Measurements from ENCODE around the gene HMGB1.

- TF ChIP-seq JUND (IDR thresholded peaks at IDR 0.05) (no peak), ATF3 (IDR thresholded peaks at IDR 0.05) (no peak), FOXA2 (IDR thresholded peaks at IDR 0.05) (no peak), EGR1 (IDR thresholded peaks at IDR 0.05; ENCODE audit: low read depth in 2 of 2) (no peak), HNF4A (conservative IDR thresholded peaks at IDR 0.05) (no peak), FOXA1 (IDR thresholded peaks at IDR 0.05) (no peak), RAD21 (IDR thresholded peaks at IDR 0.05) (no peak)
- TF ChIP-seq, protein P1, sequence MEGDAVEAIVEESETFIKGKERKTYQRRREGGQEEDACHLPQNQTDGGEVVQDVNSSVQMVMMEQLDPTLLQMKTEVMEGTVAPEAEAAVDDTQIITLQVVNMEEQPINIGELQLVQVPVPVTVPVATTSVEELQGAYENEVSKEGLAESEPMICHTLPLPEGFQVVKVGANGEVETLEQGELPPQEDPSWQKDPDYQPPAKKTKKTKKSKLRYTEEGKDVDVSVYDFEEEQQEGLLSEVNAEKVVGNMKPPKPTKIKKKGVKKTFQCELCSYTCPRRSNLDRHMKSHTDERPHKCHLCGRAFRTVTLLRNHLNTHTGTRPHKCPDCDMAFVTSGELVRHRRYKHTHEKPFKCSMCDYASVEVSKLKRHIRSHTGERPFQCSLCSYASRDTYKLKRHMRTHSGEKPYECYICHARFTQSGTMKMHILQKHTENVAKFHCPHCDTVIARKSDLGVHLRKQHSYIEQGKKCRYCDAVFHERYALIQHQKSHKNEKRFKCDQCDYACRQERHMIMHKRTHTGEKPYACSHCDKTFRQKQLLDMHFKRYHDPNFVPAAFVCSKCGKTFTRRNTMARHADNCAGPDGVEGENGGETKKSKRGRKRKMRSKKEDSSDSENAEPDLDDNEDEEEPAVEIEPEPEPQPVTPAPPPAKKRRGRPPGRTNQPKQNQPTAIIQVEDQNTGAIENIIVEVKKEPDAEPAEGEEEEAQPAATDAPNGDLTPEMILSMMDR (IDR thresholded peaks at IDR 0.05; ENCODE audit: low read depth, low read length, missing input control) = no peak
- TF ChIP-seq, protein P2, sequence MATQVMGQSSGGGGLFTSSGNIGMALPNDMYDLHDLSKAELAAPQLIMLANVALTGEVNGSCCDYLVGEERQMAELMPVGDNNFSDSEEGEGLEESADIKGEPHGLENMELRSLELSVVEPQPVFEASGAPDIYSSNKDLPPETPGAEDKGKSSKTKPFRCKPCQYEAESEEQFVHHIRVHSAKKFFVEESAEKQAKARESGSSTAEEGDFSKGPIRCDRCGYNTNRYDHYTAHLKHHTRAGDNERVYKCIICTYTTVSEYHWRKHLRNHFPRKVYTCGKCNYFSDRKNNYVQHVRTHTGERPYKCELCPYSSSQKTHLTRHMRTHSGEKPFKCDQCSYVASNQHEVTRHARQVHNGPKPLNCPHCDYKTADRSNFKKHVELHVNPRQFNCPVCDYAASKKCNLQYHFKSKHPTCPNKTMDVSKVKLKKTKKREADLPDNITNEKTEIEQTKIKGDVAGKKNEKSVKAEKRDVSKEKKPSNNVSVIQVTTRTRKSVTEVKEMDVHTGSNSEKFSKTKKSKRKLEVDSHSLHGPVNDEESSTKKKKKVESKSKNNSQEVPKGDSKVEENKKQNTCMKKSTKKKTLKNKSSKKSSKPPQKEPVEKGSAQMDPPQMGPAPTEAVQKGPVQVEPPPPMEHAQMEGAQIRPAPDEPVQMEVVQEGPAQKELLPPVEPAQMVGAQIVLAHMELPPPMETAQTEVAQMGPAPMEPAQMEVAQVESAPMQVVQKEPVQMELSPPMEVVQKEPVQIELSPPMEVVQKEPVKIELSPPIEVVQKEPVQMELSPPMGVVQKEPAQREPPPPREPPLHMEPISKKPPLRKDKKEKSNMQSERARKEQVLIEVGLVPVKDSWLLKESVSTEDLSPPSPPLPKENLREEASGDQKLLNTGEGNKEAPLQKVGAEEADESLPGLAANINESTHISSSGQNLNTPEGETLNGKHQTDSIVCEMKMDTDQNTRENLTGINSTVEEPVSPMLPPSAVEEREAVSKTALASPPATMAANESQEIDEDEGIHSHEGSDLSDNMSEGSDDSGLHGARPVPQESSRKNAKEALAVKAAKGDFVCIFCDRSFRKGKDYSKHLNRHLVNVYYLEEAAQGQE (IDR thresholded peaks at IDR 0.05) = no peak
Measured at GRCh38 chr13:30416471-30416870, 49.3 kb downstream of the HMGB1 start.

All from liver (tissue), 3 donors.